ENCODE results near the gene IYD. TPM values are rescaled to one million over a fixed set of nuclear protein-coding genes. Genes with fewer than 3 reads are reported as not detected.

The IYD gene
- total RNA-seq, 1 experiment from 2014 or later, result not detected

- Histone ChIP-seq H2BK20ac (ENCODE audit: low read depth, low read length, poor library complexity, severe bottlenecking) (no peak overlapping the region), H3K14ac (ENCODE audit: insufficient read depth, low read length) (no peak overlapping the region), H3K79me2 (ENCODE audit: insufficient read depth, low read length) (no peaks in the 10 kb centered on the region), H3K18ac (ENCODE audit: insufficient read length, low read depth, low read length) (no peak overlapping the region), H2AFZ (ENCODE audit: low read length) (no peak overlapping the region), H4K20me1 (ENCODE audit: control insufficient read depth, insufficient read depth, insufficient read length) (no peaks in the 10 kb centered on the region), H3K79me1 (ENCODE audit: insufficient read depth, low read depth, low read length, poor library complexity, severe bottlenecking) (no peaks in the 10 kb centered on the region), H3T11ph (ENCODE audit: low read length) (no peak overlapping the region), H3K4me2 (ENCODE audit: insufficient read depth, insufficient read length, low read length) (no peak overlapping the region), H4K91ac (ENCODE audit: insufficient read length, low read depth, low read length) (no peak overlapping the region), H3K4ac (ENCODE audit: low read depth, low read length) (no peak overlapping the region), H3K23me2 (ENCODE audit: insufficient read length, low read depth, low read length, poor library complexity, severe bottlenecking) (no peaks in the 10 kb centered on the region), H3K27me3 (ENCODE audit: insufficient read depth, low read length) (no peaks in the 10 kb centered on the region), H2BK12ac (ENCODE audit: insufficient read length, low read depth, low read length) (no peak overlapping the region), H3K4me1 (ENCODE audit: insufficient read depth, low read length) (no peaks in the 10 kb centered on the region), H2BK5ac (ENCODE audit: insufficient read length, low read length) (no peak overlapping the region), H4K5ac (ENCODE audit: insufficient read length, low read depth, low read length) (no peak overlapping the region), H3K9me3 (ENCODE audit: control insufficient read depth, low read depth, low read length) (no peaks in the 10 kb centered on the region), H3K9ac (ENCODE audit: extremely low read depth, insufficient read length, low read length) (no peak overlapping the region), H3K27ac (ENCODE audit: insufficient read length, low read depth, low read length) (no peak overlapping the region), H2AK5ac (ENCODE audit: insufficient read length, low read length) (no peak overlapping the region), H2BK120ac (ENCODE audit: low read depth, low read length, poor library complexity, severe bottlenecking) (no peak overlapping the region), H4K8ac (replicated peaks; ENCODE audit: insufficient read length, low read depth, low read length) (no peak overlapping the region), H3K23ac (ENCODE audit: insufficient read length, low read depth, low read length) (no peak overlapping the region), H2BK15ac (ENCODE audit: low read depth, low read length) (no peak overlapping the region), H3K56ac (ENCODE audit: insufficient read length, low read depth, low read length) (no peak overlapping the region)
- no peak for DNase-seq
- Mint-ChIP-seq H3K36me3 (ENCODE audit: insufficient read depth in 1 of 3, low read depth in 3 of 3) (peaks cover 0 to 3% (median 0%) of the 10 kb centered on the region in 3 experiments; a peak in 2 of 7 replicates), H3K27me3 (ENCODE audit: low read depth) (no peaks in the 10 kb centered on the region; the same call in 1 of the 2 replicates), H3K27ac (no peak overlapping the region), H3K4me1 (no peaks in the 10 kb centered on the region), H3K4me3 (no peak overlapping the region), H3K9me3 (peaks cover 2 to 3% of the 10 kb centered on the region in 2 experiments; a peak in 1 of 5 replicates)
- no CpG with 5 or more reads among the region's 8 CpGs for WGBS (ENCODE audit: extremely low coverage, insufficient read length, low lambda C conversion rate)
- TF ChIP-seq, protein P1, sequence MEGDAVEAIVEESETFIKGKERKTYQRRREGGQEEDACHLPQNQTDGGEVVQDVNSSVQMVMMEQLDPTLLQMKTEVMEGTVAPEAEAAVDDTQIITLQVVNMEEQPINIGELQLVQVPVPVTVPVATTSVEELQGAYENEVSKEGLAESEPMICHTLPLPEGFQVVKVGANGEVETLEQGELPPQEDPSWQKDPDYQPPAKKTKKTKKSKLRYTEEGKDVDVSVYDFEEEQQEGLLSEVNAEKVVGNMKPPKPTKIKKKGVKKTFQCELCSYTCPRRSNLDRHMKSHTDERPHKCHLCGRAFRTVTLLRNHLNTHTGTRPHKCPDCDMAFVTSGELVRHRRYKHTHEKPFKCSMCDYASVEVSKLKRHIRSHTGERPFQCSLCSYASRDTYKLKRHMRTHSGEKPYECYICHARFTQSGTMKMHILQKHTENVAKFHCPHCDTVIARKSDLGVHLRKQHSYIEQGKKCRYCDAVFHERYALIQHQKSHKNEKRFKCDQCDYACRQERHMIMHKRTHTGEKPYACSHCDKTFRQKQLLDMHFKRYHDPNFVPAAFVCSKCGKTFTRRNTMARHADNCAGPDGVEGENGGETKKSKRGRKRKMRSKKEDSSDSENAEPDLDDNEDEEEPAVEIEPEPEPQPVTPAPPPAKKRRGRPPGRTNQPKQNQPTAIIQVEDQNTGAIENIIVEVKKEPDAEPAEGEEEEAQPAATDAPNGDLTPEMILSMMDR (conservative IDR thresholded peaks at IDR 0.05), result no peak
Observed at GRCh38 chr6:150426198-150426597, 57.4 kb downstream of the IYD start.
